Liver (tissue), 9 donors: ENCODE results near the gene RPS5. TPM values are rescaled to one million over a fixed set of nuclear protein-coding genes. Genes with fewer than 3 reads are reported as not detected.

Source experiments
- DNase-seq: peaks from one replicate; pipeline ENCODE4 v3.0.0-alpha.2; 2017; ENCODE audit warnings: low spot score
- H3K27ac ChIP-seq, 2 donors: one replicate each; pipeline ENCODE4 v1.7.0; 2013; ENCODE audit warnings: inconsistent platforms in 2 of 2, low read length in 2 of 2, control low read depth in 1 of 2, low read depth in 1 of 2, mild to moderate bottlenecking in 1 of 2
- H3K27me3 ChIP-seq, 4 donors: one replicate each; pipeline versions ENCODE4 v1.6.1 to v1.7.0; 2013; ENCODE audit warnings: low read length in 3 of 4, inconsistent platforms in 1 of 4, mild to moderate bottlenecking in 1 of 4, moderate library complexity in 1 of 4; ENCODE audit not compliant: control insufficient read depth in 4 of 4, insufficient read depth in 4 of 4
- H3K36me3 ChIP-seq, 4 donors: one replicate each; pipeline versions ENCODE4 v1.6.1 to v1.7.0; 2013; ENCODE audit warnings: low read length in 3 of 4, mild to moderate bottlenecking in 3 of 4, low read depth in 1 of 4, moderate library complexity in 1 of 4; ENCODE audit not compliant: control insufficient read depth in 4 of 4, insufficient read depth in 3 of 4
- H3K4me1 ChIP-seq, 4 donors: one replicate each; pipeline versions ENCODE4 v1.6.1 to v1.7.0; 2013; ENCODE audit warnings: low read length in 3 of 4, mild to moderate bottlenecking in 3 of 4, moderate library complexity in 1 of 4; ENCODE audit not compliant: control insufficient read depth in 4 of 4, insufficient read depth in 4 of 4
- H3K4me3 ChIP-seq, 3 donors: one replicate each; pipeline versions ENCODE4 v1.6.1 to v1.7.0; 2013; ENCODE audit warnings: low read length in 3 of 3, control low read depth in 1 of 3, low read depth in 1 of 3, mild to moderate bottlenecking in 1 of 3
- H3K9ac ChIP-seq, 2 donors: one replicate each; pipeline ENCODE4 v1.7.0; 2013; ENCODE audit warnings: low read length in 2 of 2, mild to moderate bottlenecking in 2 of 2, moderate library complexity in 2 of 2, control low read depth in 1 of 2, low read depth in 1 of 2
- H3K9me3 ChIP-seq, 4 donors: one replicate each; pipeline versions ENCODE4 v1.6.1 to v1.7.0; 2013; ENCODE audit warnings: low read length in 3 of 4; ENCODE audit not compliant: control insufficient read depth in 4 of 4
- ATF3 ChIP-seq: IDR thresholded peaks from 2 replicates; pipeline ENCODE4 v1.6.1; 2016; ENCODE audit warnings: antibody characterized with exemption
- CTCF ChIP-seq: fragments of 150-350 bp; IDR thresholded peaks from 2 replicates; pipeline ENCODE4 v1.5.1; 2017; ENCODE audit warnings: improper control_type of control experiment, low read depth, low read length; ENCODE audit not compliant: missing input control
- FOXA1 ChIP-seq: IDR thresholded peaks from 2 replicates; pipeline ENCODE4 v1.6.1; 2016; ENCODE audit warnings: antibody characterized with exemption
- HNF4A ChIP-seq, 2 donors: conservative IDR thresholded peaks; 2 replicates each; pipeline ENCODE4 v1.6.1; 2016; ENCODE audit warnings: antibody characterized with exemption in 2 of 2, mild to moderate bottlenecking in 2 of 2
- NR2F2 ChIP-seq: IDR thresholded peaks from 2 replicates; pipeline ENCODE4 v1.6.1; 2016; ENCODE audit warnings: antibody characterized with exemption
- RAD21 ChIP-seq, 2 donors: IDR thresholded peaks; 2 replicates each; pipeline ENCODE4 v1.6.1; 2016; ENCODE audit warnings: antibody characterized with exemption in 2 of 2, mild to moderate bottlenecking in 2 of 2
- REST ChIP-seq: IDR thresholded peaks from 2 replicates; pipeline ENCODE4 v1.6.1; 2016; ENCODE audit warnings: antibody characterized with exemption, mild to moderate bottlenecking
- RXRA ChIP-seq, 2 donors: IDR thresholded peaks; 2 replicates each; pipeline ENCODE4 v1.6.1; 2017 to 2018; ENCODE audit warnings: antibody characterized with exemption in 2 of 2, mild to moderate bottlenecking in 1 of 2
- SP1 ChIP-seq: IDR thresholded peaks from 2 replicates; pipeline ENCODE4 v1.6.1; 2018; ENCODE audit warnings: antibody characterized with exemption, mild to moderate bottlenecking
- TAF1 ChIP-seq: conservative IDR thresholded peaks from 2 replicates; pipeline ENCODE4 v1.6.1; 2016; ENCODE audit warnings: antibody characterized with exemption, mild to moderate bottlenecking
- YY1 ChIP-seq: IDR thresholded peaks from 2 replicates; pipeline ENCODE4 v1.6.1; 2016; ENCODE audit warnings: antibody characterized with exemption, mild to moderate bottlenecking
- ZBTB33 ChIP-seq: IDR thresholded peaks from 2 replicates; pipeline ENCODE4 v1.6.1; 2016; ENCODE audit warnings: antibody characterized with exemption
- WGBS: extraction: QIAGEN DNeasy Blood & Tissue Kit; methylation state at CpG from one replicate; pipeline ENCODE4 v1.1.7; 2013; 5-methylcytosine and 5-hydroxymethylcytosine counted together
- polyA plus RNA-seq, 2 donors: library from polyadenylated mRNA; stranded (reverse) in 1 of 2; unstranded in 1 of 2; fragments of 200-250 nt in 1 of 2; fragments of >200 nt in 1 of 2; fragmentation: Nextera tagmentation in 1 of 2; extraction: Ambion mirVana in 1 of 2; gene quantifications; one replicate each; pipeline versions ENCODE4 v1.2.1 to v1.2.3, GENCODE V29; 2013 to 2015
- total RNA-seq, 2 donors: library from RNA; depleted of rRNA; stranded (reverse); fragments of >200 nt; gene quantifications; one replicate each; pipeline ENCODE4 v1.2.3, GENCODE V29; 2014
- donor health status: healthy.
- donor health status: healthy.
- donor health status: healthy.
- donor health status: healthy.
- donor health status: healthy.

Gene RPS5
- total and polyA plus RNA-seq, 4 donors: 229 to 1,403 (median 628) TPM

GRCh38 chr19:58398545-58398944 is 11.5 kb downstream of the RPS5 start:
- Histone ChIP-seq H3K9ac (no peak overlapping the region), H3K27me3 (peaks cover 0 to 5% (median 0%) of the 10 kb centered on the region in 4 donors), H3K4me3 (no peak overlapping the region), H3K36me3 (peaks cover 8 to 17% (median 11%) of the 10 kb centered on the region in 4 donors), H3K4me1 (peaks cover 6 to 22% (median 15%) of the 10 kb centered on the region in 4 donors), H3K27ac (no peak overlapping the region), H3K9me3 (no peaks in the 10 kb centered on the region)
- DNase-seq: no peak
- no peak for TF ChIP-seq CTCF
- TF ChIP-seq ZBTB33: no peak
- no peak for TF ChIP-seq REST
- TF ChIP-seq NR2F2: no peak
- TF ChIP-seq YY1: no peak
- WGBS: 95% methylated on average over 6 of the region's 6 CpGs

GRCh38 chr19:58399903-58400302 is 12.8 kb downstream of the RPS5 start:
- no peaks in the 10 kb centered on the region for H3K9me3 ChIP-seq
- DNase-seq: no peak
- TF ChIP-seq RAD21 (IDR thresholded peaks at IDR 0.05) (no peak), TAF1 (no peak), REST (no peak), ATF3 (no peak), SP1 (no peak), RXRA (IDR thresholded peaks at IDR 0.05) (no peak), HNF4A (conservative IDR thresholded peaks at IDR 0.05) (no peak), FOXA1 (no peak)
- H3K27me3 ChIP-seq: peaks cover 0 to 5% (median 0%) of the 10 kb centered on the region in 4 donors
- H3K36me3 ChIP-seq: peaks cover 0 to 3% (median 1%) of the 10 kb centered on the region in 4 donors
- H3K27ac ChIP-seq: no peak overlapping the region
- WGBS: 100% methylated on average over 3 of the region's 3 CpGs
- no peak overlapping the region for H3K4me3 ChIP-seq
- no peak overlapping the region for H3K9ac ChIP-seq
- H3K4me1 ChIP-seq: peaks cover 6 to 22% (median 18%) of the 10 kb centered on the region in 4 donors
